Skeletal muscle tissue (tissue), 4 donors: ENCODE data around the gene CYBRD1. TPM values are rescaled to one million over a fixed set of nuclear protein-coding genes. Genes with fewer than 3 reads are reported as not detected.

Experiments
- H3K27ac ChIP-seq: one replicate; pipeline ENCODE4 v1.7.0; 2013; ENCODE audit warnings: mild to moderate bottlenecking, low read depth, low read length, inconsistent platforms
- H3K27me3 ChIP-seq, 3 donors: one replicate each; pipeline ENCODE4 v1.7.0; 2013; ENCODE audit warnings: low read length in 3 of 3; ENCODE audit not compliant: control insufficient read depth in 3 of 3, insufficient read depth in 3 of 3
- H3K36me3 ChIP-seq, 3 donors: one replicate each; pipeline ENCODE4 v1.7.0; 2013; ENCODE audit warnings: low read length in 3 of 3; ENCODE audit not compliant: control insufficient read depth in 3 of 3, insufficient read depth in 3 of 3
- H3K4me1 ChIP-seq, 3 donors: one replicate each; pipeline ENCODE4 v1.7.0; 2013; ENCODE audit warnings: low read length in 3 of 3, mild to moderate bottlenecking in 3 of 3; ENCODE audit not compliant: control insufficient read depth in 3 of 3, insufficient read depth in 3 of 3
- H3K4me3 ChIP-seq, 3 donors: one replicate each; pipeline ENCODE4 v1.7.0; 2013; ENCODE audit warnings: low read length in 3 of 3
- H3K9ac ChIP-seq, 3 donors: one replicate each; pipeline ENCODE4 v1.7.0; 2013; ENCODE audit warnings: low read length in 3 of 3, mild to moderate bottlenecking in 3 of 3, moderate library complexity in 2 of 3, low read depth in 1 of 3
- H3K9me3 ChIP-seq, 3 donors: one replicate each; pipeline ENCODE4 v1.7.0; 2013; ENCODE audit warnings: low read length in 3 of 3; ENCODE audit not compliant: control insufficient read depth in 3 of 3
- total RNA-seq: library from RNA; depleted of rRNA; stranded (reverse); fragments of >200 nt; gene quantifications from one replicate; pipeline ENCODE4 v1.2.3, GENCODE V29; 2014
- donor health status: Osteomylitis.

The CYBRD1 gene, protein sequence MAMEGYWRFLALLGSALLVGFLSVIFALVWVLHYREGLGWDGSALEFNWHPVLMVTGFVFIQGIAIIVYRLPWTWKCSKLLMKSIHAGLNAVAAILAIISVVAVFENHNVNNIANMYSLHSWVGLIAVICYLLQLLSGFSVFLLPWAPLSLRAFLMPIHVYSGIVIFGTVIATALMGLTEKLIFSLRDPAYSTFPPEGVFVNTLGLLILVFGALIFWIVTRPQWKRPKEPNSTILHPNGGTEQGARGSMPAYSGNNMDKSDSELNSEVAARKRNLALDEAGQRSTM
- total RNA-seq: 89.2 TPM

DNA sequence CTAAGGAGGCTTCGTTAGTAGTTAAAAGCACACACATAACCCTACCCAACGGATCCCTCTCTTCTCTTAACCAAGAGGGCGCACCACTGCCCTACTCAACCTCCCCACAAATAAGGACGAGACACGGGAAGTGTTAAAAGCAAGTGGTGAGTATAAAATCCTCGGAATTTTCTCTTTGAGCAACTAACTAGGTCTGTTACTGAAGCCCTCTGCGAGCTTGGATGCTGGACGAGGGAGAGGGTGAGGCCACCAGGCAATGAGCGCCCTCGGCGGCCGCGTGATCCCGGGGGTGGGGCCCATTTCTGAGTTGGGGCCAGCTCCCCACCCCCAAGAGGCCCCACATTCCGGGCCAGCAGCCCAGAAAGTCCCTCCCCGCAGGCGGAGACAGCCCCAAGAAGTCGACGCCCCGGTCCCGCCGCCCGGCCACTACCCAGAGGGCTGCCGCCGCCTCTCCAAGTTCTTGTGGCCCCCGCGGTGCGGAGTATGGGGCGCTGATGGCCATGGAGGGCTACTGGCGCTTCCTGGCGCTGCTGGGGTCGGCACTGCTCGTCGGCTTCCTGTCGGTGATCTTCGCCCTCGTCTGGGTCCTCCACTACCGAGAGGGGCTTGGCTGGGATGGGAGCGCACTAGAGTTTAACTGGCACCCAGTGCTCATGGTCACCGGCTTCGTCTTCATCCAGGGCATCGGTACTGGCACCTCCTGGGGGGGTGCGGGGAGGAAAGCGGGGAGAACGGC lies at the start of gene CYBRD1:
CYBRD1 (plus strand) TSS at position 423 of the 736 bp plus-strand sequence; CDS start at position 495, 72 bp downstream.
- peak within 1 kb of the TSS; percentile 63 to 77 (median 68) for H3K9ac ChIP-seq
- peaks cover 5 to 30% (median 15%) of the 10 kb centered on the region in 3 donors for H3K27me3 ChIP-seq
- peaks cover 11 to 19% (median 17%) of the 10 kb centered on the region in 3 donors for H3K4me1 ChIP-seq
- H3K9me3 ChIP-seq: no peaks in the 10 kb centered on the region
- H3K4me3 ChIP-seq: peak within 1 kb of the TSS; percentile 78 to 83 (median 82)
- H3K36me3 ChIP-seq: no peaks in the 10 kb centered on the region
- H3K27ac ChIP-seq: peak within 1 kb of the TSS; percentile 71

DNA sequence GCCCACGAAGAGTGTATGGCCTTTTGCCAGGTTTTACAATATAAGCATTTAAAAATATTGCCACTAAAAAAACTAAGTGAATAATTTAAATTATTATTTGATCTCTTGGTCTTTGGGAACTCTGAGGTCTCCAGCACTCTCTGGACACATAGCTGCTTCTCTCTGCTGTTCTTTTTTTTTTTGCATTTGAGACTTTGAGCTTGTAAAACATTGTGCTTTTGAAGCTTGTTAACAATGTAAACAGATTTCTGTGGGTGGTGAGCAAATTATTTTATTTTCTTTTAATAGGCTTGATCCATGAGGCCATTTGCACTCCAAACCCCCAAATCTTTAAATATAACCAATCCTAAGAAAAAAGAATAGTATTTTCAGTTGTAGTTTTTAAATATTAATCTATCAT lies 46.3 kb upstream of the CYBRD1 start:
- H3K27me3 ChIP-seq: no peaks in the 10 kb centered on the region
- no peak overlapping the region for H3K9ac ChIP-seq
- no peak overlapping the region for H3K4me3 ChIP-seq
- H3K27ac ChIP-seq: no peak overlapping the region
- no peaks in the 10 kb centered on the region for H3K9me3 ChIP-seq
- H3K4me1 ChIP-seq: no peaks in the 10 kb centered on the region
- peaks cover 6 to 25% (median 19%) of the 10 kb centered on the region in 3 donors for H3K36me3 ChIP-seq

DNA sequence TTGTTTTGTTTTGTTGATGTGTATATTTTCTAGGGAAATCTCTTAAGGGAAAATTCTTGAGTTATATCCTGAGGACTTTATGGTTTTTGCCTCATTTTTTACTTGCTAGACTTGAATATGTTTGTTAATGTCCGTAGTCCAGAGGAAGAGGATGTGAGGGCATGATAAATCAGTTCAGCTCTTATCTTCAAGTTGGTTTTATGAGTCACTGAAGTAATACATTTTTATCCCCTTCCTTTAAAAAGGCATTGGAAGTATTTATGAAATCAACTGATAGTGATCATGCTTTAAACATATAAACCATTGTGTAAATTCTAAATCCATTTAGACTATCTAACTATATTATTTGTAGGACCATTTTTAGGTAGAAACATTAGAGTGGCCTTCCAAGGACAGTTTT lies 43.9 kb upstream of the CYBRD1 start:
- Histone ChIP-seq H3K9me3 (no peaks in the 10 kb centered on the region), H3K9ac (no peak overlapping the region), H3K4me3 (no peak overlapping the region), H3K36me3 (peaks cover 11 to 29% (median 23%) of the 10 kb centered on the region in 3 donors), H3K27ac (no peak overlapping the region), H3K4me1 (no peaks in the 10 kb centered on the region), H3K27me3 (no peaks in the 10 kb centered on the region)

DNA sequence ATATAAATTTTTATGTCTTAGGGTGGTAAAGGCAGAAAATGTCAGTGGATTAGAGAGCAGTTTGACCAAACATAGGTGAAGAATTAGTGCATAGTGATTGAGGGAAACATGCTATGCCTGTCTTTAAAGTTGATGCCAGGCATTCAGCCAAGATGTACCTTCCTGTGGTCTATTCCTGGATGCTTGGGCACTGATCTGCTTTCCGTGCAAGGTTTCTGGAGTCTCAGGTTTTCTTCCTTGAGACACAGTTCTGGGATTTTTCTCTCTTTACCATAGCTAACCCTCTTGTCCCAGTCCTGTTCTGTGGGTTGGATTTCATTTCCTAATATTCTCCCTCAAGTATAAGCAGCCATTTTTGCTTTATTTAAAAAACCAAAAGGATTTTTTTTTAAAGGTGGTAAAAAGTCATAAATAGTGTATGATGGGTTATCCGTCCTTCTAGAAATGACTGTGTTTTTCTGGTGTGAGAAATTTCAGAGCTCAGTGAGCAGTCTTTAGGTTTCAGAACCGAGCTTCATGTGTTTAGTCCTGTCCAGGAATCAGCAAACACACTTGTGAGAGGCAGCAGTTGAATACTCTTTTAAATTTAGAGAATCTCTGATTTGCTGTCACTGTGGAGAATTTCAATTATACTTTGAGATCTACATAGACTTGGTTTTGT lies 43.0 kb upstream of the CYBRD1 start:
- peaks cover 11 to 28% (median 20%) of the 10 kb centered on the region in 3 donors for H3K36me3 ChIP-seq
- no peak overlapping the region for H3K27ac ChIP-seq
- H3K27me3 ChIP-seq: no peaks in the 10 kb centered on the region
- no peak overlapping the region for H3K4me3 ChIP-seq
- H3K9me3 ChIP-seq: no peaks in the 10 kb centered on the region
- no peaks in the 10 kb centered on the region for H3K4me1 ChIP-seq
- no peak overlapping the region for H3K9ac ChIP-seq

DNA sequence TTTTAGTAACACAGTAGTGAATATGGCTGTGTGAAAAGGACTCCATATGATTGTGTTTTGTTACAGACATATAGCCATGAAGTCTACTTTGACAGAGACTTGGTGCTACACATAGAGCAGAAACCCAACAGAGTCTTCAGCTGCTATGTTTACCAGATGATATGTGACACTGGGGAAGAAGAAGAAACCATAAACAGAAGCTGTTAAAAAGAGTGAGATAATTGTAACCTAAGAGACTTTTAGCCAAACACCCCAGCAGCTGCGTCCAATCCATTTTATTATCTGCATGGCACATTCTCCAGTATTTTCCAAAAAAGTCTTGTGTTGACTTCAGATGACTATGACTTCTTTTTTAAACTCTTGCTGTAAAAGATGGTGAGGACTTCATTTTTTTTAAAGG lies 41.4 kb upstream of the CYBRD1 start:
- H3K4me1 ChIP-seq: no peaks in the 10 kb centered on the region
- no peak overlapping the region for H3K9ac ChIP-seq
- H3K27me3 ChIP-seq: no peaks in the 10 kb centered on the region
- H3K36me3 ChIP-seq: peaks cover 11 to 23% (median 22%) of the 10 kb centered on the region in 3 donors
- H3K27ac ChIP-seq: no peak overlapping the region
- no peak overlapping the region for H3K4me3 ChIP-seq
- H3K9me3 ChIP-seq: no peaks in the 10 kb centered on the region

DNA sequence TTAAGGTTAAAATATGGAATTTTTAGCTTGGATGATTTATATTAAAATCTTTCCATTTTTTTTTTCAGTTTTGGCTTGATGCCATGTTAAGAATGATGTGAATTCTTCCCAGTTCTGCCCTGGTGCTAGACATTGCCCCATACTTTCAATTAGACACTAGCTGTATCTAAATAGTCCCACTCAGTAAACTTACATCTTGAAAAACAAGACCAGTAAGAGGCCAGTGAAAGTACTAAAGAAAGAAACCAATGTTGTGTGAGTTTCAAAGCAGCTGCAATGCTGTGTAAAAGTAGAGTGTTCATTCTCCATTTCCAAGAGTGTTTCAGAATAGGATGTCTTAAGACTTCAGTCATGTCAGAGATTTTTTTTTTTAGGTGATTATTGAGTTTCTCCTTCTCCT lies 40.0 kb upstream of the CYBRD1 start:
- Histone ChIP-seq H3K27me3 (no peaks in the 10 kb centered on the region), H3K36me3 (peaks cover 9 to 25% (median 22%) of the 10 kb centered on the region in 3 donors), H3K27ac (no peak overlapping the region), H3K9me3 (no peaks in the 10 kb centered on the region), H3K9ac (no peak overlapping the region), H3K4me1 (no peaks in the 10 kb centered on the region), H3K4me3 (no peak overlapping the region)

DNA sequence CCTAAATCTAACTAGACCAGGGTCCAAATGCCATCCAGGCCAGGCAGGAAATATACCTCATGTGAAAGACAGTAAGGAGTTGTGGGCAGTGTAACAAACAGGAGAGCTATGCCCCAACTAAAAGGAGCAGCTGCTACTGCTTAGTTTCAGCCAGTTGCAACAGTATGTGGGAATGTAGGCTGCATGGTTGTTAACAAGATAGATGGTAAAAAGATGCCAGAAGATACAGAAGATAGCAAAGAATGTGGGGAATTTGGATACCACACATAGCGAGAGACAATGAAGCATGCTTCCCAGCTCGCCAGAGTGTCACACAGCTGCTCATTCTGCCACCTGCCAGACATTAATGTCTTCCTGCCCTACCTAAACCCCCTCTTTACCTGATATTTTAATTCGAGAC lies 39.4 kb upstream of the CYBRD1 start:
- Histone ChIP-seq H3K4me3 (no peak overlapping the region), H3K27me3 (no peaks in the 10 kb centered on the region), H3K4me1 (no peaks in the 10 kb centered on the region), H3K9me3 (no peaks in the 10 kb centered on the region), H3K9ac (no peak overlapping the region), H3K36me3 (peaks cover 9 to 20% (median 18%) of the 10 kb centered on the region in 3 donors), H3K27ac (no peak overlapping the region)

DNA sequence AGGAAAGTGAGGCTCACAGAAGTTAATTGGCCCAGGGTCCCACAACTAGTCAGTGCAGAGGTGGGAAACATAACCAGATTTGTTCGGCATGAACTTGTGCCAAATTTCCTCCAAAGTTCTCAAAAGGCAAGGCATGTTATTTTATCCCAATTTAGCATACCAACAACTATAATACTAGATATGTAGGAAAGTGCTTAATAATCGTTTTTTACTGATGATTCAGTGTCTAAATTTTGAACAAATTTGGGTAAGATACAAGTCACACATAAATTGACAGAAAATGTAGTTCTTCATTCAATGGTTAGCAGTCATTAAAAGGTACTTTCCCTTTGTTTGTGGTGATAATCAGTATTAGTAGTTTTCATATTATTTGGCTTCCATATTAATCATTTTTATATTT lies 38.5 kb upstream of the CYBRD1 start:
- Histone ChIP-seq H3K27ac (no peak overlapping the region), H3K9me3 (no peaks in the 10 kb centered on the region), H3K4me1 (no peaks in the 10 kb centered on the region), H3K9ac (no peak overlapping the region), H3K4me3 (no peak overlapping the region), H3K36me3 (peaks cover 9 to 20% (median 16%) of the 10 kb centered on the region in 3 donors), H3K27me3 (no peaks in the 10 kb centered on the region)

DNA sequence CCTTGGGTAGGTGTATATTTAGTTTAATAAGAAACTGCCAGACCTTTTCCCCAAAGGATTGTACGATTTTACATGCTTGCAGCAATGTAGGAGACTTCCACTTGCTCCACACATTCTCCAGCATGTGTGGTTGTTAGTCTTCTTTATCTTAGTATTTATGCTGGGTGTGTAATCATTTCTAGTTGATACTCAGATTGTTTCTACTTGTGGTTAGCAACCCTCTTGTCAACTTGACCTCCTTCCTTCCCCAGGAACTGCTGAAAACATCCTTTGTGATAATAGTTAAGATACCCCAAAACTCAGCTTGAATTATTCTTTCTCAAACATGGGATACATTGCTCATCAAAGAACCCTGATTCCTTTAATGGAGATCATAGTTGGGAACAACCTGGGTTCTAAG lies 37.2 kb upstream of the CYBRD1 start:
- H3K4me1 ChIP-seq: no peaks in the 10 kb centered on the region
- H3K4me3 ChIP-seq: no peak overlapping the region
- no peak overlapping the region for H3K27ac ChIP-seq
- no peaks in the 10 kb centered on the region for H3K27me3 ChIP-seq
- H3K36me3 ChIP-seq: peaks cover 6 to 17% (median 16%) of the 10 kb centered on the region in 3 donors
- H3K9ac ChIP-seq: no peak overlapping the region
- H3K9me3 ChIP-seq: no peaks in the 10 kb centered on the region

DNA sequence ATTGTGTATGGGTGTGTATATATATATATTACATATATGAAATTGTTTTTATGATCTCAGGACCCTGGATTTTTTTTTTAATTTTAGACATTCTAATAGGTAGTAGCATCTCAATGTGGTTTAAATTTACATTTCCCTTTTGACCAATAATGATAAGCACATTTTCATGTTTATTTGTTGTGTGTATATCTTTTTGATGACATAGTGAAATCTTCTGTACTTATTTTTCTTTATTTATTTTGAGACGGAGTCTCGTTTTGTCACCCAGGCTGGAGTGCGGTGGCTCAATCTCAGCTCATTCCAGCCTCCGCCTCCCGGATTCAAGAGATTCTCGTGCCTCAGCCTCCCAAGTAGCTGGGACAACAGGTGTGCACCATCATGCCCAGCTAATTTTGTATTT lies 35.1 kb upstream of the CYBRD1 start:
- Histone ChIP-seq H3K36me3 (peaks cover 6 to 13% (median 10%) of the 10 kb centered on the region in 3 donors), H3K4me1 (no peaks in the 10 kb centered on the region), H3K9ac (no peak overlapping the region)

More for the DNA sequence above, 35.1 kb upstream of the CYBRD1 start:
- Histone ChIP-seq H3K27me3 (no peaks in the 10 kb centered on the region), H3K4me3 (no peak overlapping the region), H3K9me3 (no peaks in the 10 kb centered on the region), H3K27ac (no peak overlapping the region)
